DND-41 (cell line): ENCODE results near the gene DOCK7.
A peak's percentile ranks its signal among the peaks of the same experiment; 100 is the strongest.

Experiments used
- ATAC-seq: fragments of 200-7000 bp; cut with Tn5 transposase; 3 replicates; pipeline ENCODE4 v1.9.1; 2021; ENCODE audit warnings: low read depth; ENCODE audit not compliant: insufficient read depth
- DNase-seq: peaks from one replicate; pipeline ENCODE4 v3.0.0-alpha.2; 2020
- H2AFZ ChIP-seq: 2 replicates; pipeline ENCODE4 v1.6.0; 2012; ENCODE audit warnings: low read depth, low read length
- H3K27ac ChIP-seq: 2 replicates; pipeline ENCODE4 v1.5.1; 2012; ENCODE audit warnings: low read length, inconsistent platforms
- H3K27me3 ChIP-seq: fragments of 200-600 bp; sonication (generic); 2 replicates; pipeline ENCODE4 v1.6.0; 2012; ENCODE audit warnings: low read length, mild to moderate bottlenecking, inconsistent platforms; ENCODE audit not compliant: insufficient read depth, poor library complexity
- H3K36me3 ChIP-seq: 2 replicates; pipeline ENCODE4 v1.5.1; 2012; ENCODE audit warnings: low read length, inconsistent platforms; ENCODE audit not compliant: insufficient read depth
- H3K4me1 ChIP-seq: 2 replicates; pipeline ENCODE4 v1.5.1; 2012; ENCODE audit warnings: mild to moderate bottlenecking, low read length; ENCODE audit not compliant: insufficient read depth
- H3K4me2 ChIP-seq: 2 replicates; pipeline ENCODE4 v1.6.0; 2012; ENCODE audit warnings: mild to moderate bottlenecking, moderate library complexity, low read length, inconsistent platforms; ENCODE audit not compliant: insufficient read depth
- H3K4me3 ChIP-seq, 2 experiments: fragments of 200-600 bp in 1 of 2; shearing (Covaris generic) in 1 of 2; 2 replicates each; pipeline ENCODE4 v1.5.1; 2012 to 2016; ENCODE audit warnings: inconsistent platforms in 2 of 2, low read length in 2 of 2, mild to moderate bottlenecking in 2 of 2, low read depth in 1 of 2, moderate library complexity in 1 of 2
- H3K79me2 ChIP-seq: 2 replicates; pipeline ENCODE4 v1.6.0; 2012; ENCODE audit warnings: low read length, inconsistent platforms; ENCODE audit not compliant: insufficient read depth
- H3K9ac ChIP-seq: 2 replicates; pipeline ENCODE4 v1.6.0; 2012; ENCODE audit warnings: low read depth, mild to moderate bottlenecking, inconsistent platforms, low read length, moderate library complexity
- H3K9me3 ChIP-seq: 2 replicates; pipeline ENCODE4 v1.5.1; 2012; ENCODE audit warnings: low read length, moderate library complexity, mild to moderate bottlenecking, inconsistent platforms; ENCODE audit not compliant: insufficient read depth, severe bottlenecking
- H4K20me1 ChIP-seq: 2 replicates; pipeline ENCODE4 v1.6.0; 2012; ENCODE audit warnings: low read length; ENCODE audit not compliant: insufficient read depth
- EZH2 ChIP-seq: IDR thresholded peaks from 3 replicates; pipeline ENCODE4 v1.6.1; 2012; ENCODE audit warnings: borderline replicate concordance, low read depth, mild to moderate bottlenecking, moderate library complexity, low read length, inconsistent platforms; ENCODE audit not compliant: severe bottlenecking
- TF ChIP-seq, protein P1 (sequence below): IDR thresholded peaks from 2 replicates; pipeline ENCODE4 v1.5.1; 2012; ENCODE audit warnings: borderline replicate concordance, low read length, moderate library complexity, mild to moderate bottlenecking; ENCODE audit not compliant: poor library complexity, severe bottlenecking; ENCODE audit errors: extremely low read depth

Gene DOCK7

DNA sequence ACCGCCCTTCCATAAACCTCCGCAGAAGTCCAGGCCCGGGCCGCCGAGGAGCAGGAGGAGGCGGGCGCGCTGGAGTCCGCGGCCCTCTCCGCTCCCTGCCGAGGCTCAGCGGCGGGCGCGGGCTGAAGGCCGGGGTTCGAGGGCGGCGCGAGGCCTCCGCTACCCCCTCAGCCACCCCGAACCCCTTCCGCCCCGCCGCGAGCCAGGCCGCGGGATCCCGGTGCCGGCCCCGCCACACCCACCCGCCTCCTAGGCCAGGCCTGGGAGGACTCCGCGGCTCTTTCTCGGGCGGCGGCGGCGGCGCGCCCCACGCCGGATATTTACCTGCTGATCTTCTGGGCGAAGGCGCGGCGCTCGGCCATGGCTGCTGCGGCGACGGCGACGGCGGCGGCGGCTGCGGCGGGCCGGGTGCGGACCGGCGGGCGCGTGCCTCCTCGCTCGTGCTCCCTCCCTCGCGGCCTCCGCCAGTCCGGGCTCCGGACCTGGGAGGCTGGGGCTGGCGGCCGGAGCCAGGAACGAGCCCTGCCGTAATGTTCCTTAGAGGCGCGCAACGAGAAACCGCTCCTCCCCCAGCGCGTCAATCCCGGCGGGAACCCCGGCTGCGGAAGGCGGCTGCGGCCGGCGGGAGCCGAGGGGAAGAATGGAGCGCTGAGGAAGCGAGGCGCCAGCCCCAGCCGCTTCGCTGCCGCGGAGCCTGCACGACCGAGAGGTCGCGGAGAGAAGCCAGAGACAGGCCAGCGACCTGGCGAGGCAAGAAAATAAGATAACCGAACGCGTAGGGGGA lies at the start of gene DOCK7:
TSS of gene DOCK7 (minus strand) at position 484 of the 784 bp plus-strand sequence. CDS start at position 362, 122 bp downstream.
- H3K27me3 ChIP-seq, result no peaks in the 10 kb centered on the region
- no peaks in the 10 kb centered on the region for H4K20me1 ChIP-seq
- ATAC-seq (peak; percentile 63), DNase-seq (peak; percentile 65)
- peak within 1 kb of the TSS; percentile 86 for H3K27ac ChIP-seq
- H2AFZ ChIP-seq, result peak within 1 kb of the TSS; percentile 98
- no peak for TF ChIP-seq EZH2
- TF ChIP-seq, protein P1, sequence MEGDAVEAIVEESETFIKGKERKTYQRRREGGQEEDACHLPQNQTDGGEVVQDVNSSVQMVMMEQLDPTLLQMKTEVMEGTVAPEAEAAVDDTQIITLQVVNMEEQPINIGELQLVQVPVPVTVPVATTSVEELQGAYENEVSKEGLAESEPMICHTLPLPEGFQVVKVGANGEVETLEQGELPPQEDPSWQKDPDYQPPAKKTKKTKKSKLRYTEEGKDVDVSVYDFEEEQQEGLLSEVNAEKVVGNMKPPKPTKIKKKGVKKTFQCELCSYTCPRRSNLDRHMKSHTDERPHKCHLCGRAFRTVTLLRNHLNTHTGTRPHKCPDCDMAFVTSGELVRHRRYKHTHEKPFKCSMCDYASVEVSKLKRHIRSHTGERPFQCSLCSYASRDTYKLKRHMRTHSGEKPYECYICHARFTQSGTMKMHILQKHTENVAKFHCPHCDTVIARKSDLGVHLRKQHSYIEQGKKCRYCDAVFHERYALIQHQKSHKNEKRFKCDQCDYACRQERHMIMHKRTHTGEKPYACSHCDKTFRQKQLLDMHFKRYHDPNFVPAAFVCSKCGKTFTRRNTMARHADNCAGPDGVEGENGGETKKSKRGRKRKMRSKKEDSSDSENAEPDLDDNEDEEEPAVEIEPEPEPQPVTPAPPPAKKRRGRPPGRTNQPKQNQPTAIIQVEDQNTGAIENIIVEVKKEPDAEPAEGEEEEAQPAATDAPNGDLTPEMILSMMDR, result no peak
- H3K79me2 ChIP-seq, result peaks cover 55% of the 10 kb centered on the region
- no peaks in the 10 kb centered on the region for H3K36me3 ChIP-seq
- H3K9ac ChIP-seq, result peak within 1 kb of the TSS; percentile 84
- no peaks in the 10 kb centered on the region for H3K9me3 ChIP-seq
- H3K4me1 ChIP-seq, result peaks cover 40% of the 10 kb centered on the region
- H3K4me2 ChIP-seq, result peak within 1 kb of the TSS; percentile 68
- peak within 1 kb of the TSS; percentile 68 to 90 for H3K4me3 ChIP-seq

DNA sequence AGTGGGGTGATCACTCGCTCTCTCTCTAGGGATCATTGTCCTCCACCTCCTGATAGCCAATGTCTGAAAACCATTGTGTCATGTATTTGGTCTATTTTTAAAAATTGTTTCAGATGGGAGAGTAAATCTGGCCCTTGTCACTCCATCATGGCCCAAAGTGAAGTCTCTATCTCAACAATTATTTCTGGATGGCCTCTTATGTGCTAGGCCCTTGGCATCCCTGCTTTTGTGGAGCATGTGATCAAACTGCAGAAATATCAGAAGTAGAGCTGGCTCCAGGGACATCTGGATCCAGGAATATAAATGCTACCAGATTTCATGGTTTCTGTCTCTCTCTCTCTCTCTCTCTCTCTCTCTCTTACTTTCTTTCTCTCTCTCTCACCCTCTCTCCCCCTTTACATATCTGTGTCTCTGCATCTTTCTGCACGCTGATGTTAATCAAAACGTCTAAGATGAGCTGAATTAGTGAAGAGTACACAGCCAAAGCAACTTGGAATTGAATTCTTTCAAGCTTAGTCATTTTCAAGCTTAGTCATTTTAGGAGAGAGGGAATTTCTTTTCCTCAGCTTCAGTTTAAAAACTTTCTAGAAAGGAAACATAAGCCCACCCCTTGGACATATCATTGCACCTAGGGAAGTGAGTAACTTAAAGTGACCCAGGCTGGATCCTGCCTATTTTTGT lies 47.4 kb upstream of the DOCK7 start:
- Histone ChIP-seq H3K79me2 (no peaks in the 10 kb centered on the region), H3K9ac (no peak overlapping the region), H3K36me3 (no peaks in the 10 kb centered on the region), H4K20me1 (no peaks in the 10 kb centered on the region), H3K4me3 (no peak overlapping the region), H3K9me3 (no peaks in the 10 kb centered on the region), H2AFZ (no peak overlapping the region), H3K4me1 (no peaks in the 10 kb centered on the region), H3K27ac (no peak overlapping the region), H3K4me2 (no peak overlapping the region), H3K27me3 (no peaks in the 10 kb centered on the region)
- TF ChIP-seq EZH2, result no peak
- TF ChIP-seq, protein P1, result no peak
- ATAC-seq (no peak), DNase-seq (no peak)

GRCh38 chr1:62732331-62732730 lies 44.1 kb upstream of the DOCK7 start:
- no peak overlapping the region for H3K4me2 ChIP-seq
- TF ChIP-seq, protein P1, result no peak
- no peak for TF ChIP-seq EZH2
- no peak overlapping the region for H2AFZ ChIP-seq
- no peaks in the 10 kb centered on the region for H3K4me1 ChIP-seq
- no peak overlapping the region for H3K9ac ChIP-seq
- H3K27ac ChIP-seq, result no peak overlapping the region
- no peaks in the 10 kb centered on the region for H3K27me3 ChIP-seq
- H3K9me3 ChIP-seq, result no peaks in the 10 kb centered on the region
- H3K4me3 ChIP-seq, result no peak overlapping the region
- ATAC-seq, result no peak
- no peak for DNase-seq
- no peaks in the 10 kb centered on the region for H4K20me1 ChIP-seq
- H3K36me3 ChIP-seq, result no peaks in the 10 kb centered on the region
- H3K79me2 ChIP-seq, result no peaks in the 10 kb centered on the region
